KMS-11 (cell line): ENCODE measurements around the gene RANBP17.
"Not testable (repeated sequence)": the region's sequence is repeated elsewhere in the genome, so short reads cannot be mapped to it uniquely, and the experiment has no call there.

Experiments
- H2AFZ ChIP-seq: fragments of 200-600 bp; sonication (generic); 2 replicates; pipeline ENCODE4 v1.6.1; 2016; ENCODE audit warnings: antibody characterized with exemption, mixed run types, low read depth
- H3K27ac ChIP-seq: fragments of 200-600 bp; sonication (generic); 2 replicates; pipeline ENCODE4 v1.6.1; 2016; ENCODE audit warnings: mild to moderate bottlenecking, mixed run types
- H3K27me3 ChIP-seq: fragments of 200-600 bp; sonication (generic); 2 replicates; pipeline ENCODE4 v1.6.1; 2017; ENCODE audit warnings: mild to moderate bottlenecking, low read depth, mixed run types, moderate library complexity; ENCODE audit not compliant: insufficient read depth
- H3K36me3 ChIP-seq: fragments of 200-600 bp; sonication (generic); 2 replicates; pipeline ENCODE4 v1.6.1; 2017; ENCODE audit warnings: mild to moderate bottlenecking, mixed run types; ENCODE audit not compliant: insufficient read depth
- H3K4me1 ChIP-seq: fragments of 200-600 bp; sonication (generic); 2 replicates; pipeline ENCODE4 v1.6.1; 2016; ENCODE audit warnings: mild to moderate bottlenecking, low read depth, mixed run types; ENCODE audit not compliant: poor library complexity, severe bottlenecking
- H3K4me2 ChIP-seq: fragments of 200-600 bp; sonication (generic); 2 replicates; pipeline ENCODE4 v1.7.0; 2016; ENCODE audit warnings: mild to moderate bottlenecking, mixed run types
- H3K4me3 ChIP-seq: fragments of 200-600 bp; sonication (generic); IDR thresholded peaks from 2 replicates; pipeline ENCODE4 v1.6.1; 2017; ENCODE audit warnings: low read depth, low read length, mixed read lengths; ENCODE audit not compliant: insufficient read depth
- H3K79me2 ChIP-seq: fragments of 200-600 bp; sonication (generic); 2 replicates; pipeline ENCODE4 v1.6.1; 2016; ENCODE audit warnings: low read depth, mixed run types; ENCODE audit not compliant: insufficient read depth
- H3K9ac ChIP-seq: fragments of 200-600 bp; sonication (generic); 2 replicates; pipeline ENCODE4 v1.6.1; 2016; ENCODE audit warnings: mild to moderate bottlenecking, mixed run types
- H4K20me1 ChIP-seq: fragments of 200-600 bp; sonication (generic); 2 replicates; pipeline ENCODE4 v1.6.1; 2016; ENCODE audit warnings: mild to moderate bottlenecking, mixed run types; ENCODE audit not compliant: insufficient read depth
- CTCF ChIP-seq: fragments of 200-600 bp; sonication (generic); conservative IDR thresholded peaks from 2 replicates; pipeline ENCODE4 v1.6.1; 2017; ENCODE audit warnings: low read depth, mild to moderate bottlenecking, antibody characterized with exemption, low read length, moderate library complexity, mixed read lengths

RANBP17 gene

GRCh38 chr5:171031977-171032376 lies 170.2 kb downstream of the RANBP17 start:
- Histone ChIP-seq H3K36me3 (no peaks in the 10 kb centered on the region), H3K9ac (no peak overlapping the region), H3K4me2 (no peak overlapping the region), H3K79me2 (no peaks in the 10 kb centered on the region), H3K27me3 (no peaks in the 10 kb centered on the region), H3K27ac (no peak overlapping the region), H4K20me1 (no peaks in the 10 kb centered on the region), H3K4me3 (no peak overlapping the region), H2AFZ (no peak overlapping the region), H3K4me1 (no peaks in the 10 kb centered on the region)
- TF ChIP-seq CTCF = no peak

- TF ChIP-seq CTCF = no peak
- Histone ChIP-seq H3K36me3 (no peaks in the 10 kb centered on the region), H3K4me2 (no peak overlapping the region), H2AFZ (no peak overlapping the region), H3K4me1 (no peaks in the 10 kb centered on the region), H3K27me3 (no peaks in the 10 kb centered on the region), H3K9ac (no peak overlapping the region), H3K79me2 (no peaks in the 10 kb centered on the region), H4K20me1 (no peaks in the 10 kb centered on the region), H3K4me3 (no peak overlapping the region), H3K27ac (no peak overlapping the region)
Observed at GRCh38 chr5:171032435-171032973, 170.7 kb downstream of the RANBP17 start.

- H3K27ac ChIP-seq, H2AFZ ChIP-seq, H3K36me3 ChIP-seq, H4K20me1 ChIP-seq, H3K4me3 ChIP-seq, H3K4me2 ChIP-seq, H3K27me3 ChIP-seq, H3K9ac ChIP-seq, H3K79me2 ChIP-seq, H3K4me1 ChIP-seq: not testable (repeated sequence)
Observed at GRCh38 chr5:171041893-171042292, 180.1 kb downstream of the RANBP17 start.

GRCh38 chr5:171050916-171051315 lies 189.1 kb downstream of the RANBP17 start:
- Histone ChIP-seq H3K9ac (no peak overlapping the region), H3K36me3 (no peaks in the 10 kb centered on the region), H3K4me1 (no peaks in the 10 kb centered on the region), H3K4me2 (no peak overlapping the region), H3K27me3 (no peaks in the 10 kb centered on the region), H3K79me2 (no peaks in the 10 kb centered on the region), H3K27ac (no peak overlapping the region), H2AFZ (no peak overlapping the region), H4K20me1 (no peaks in the 10 kb centered on the region), H3K4me3 (no peak overlapping the region)
- TF ChIP-seq CTCF = no peak

GRCh38 chr5:171055875-171056454 lies 194.1 kb downstream of the RANBP17 start:
- H2AFZ ChIP-seq = no peak overlapping the region
- no peaks in the 10 kb centered on the region for H3K79me2 ChIP-seq
- H3K27me3 ChIP-seq = no peaks in the 10 kb centered on the region
- H3K4me2 ChIP-seq = no peak overlapping the region
- H3K4me3 ChIP-seq = no peak overlapping the region
- no peak overlapping the region for H3K27ac ChIP-seq
- no peaks in the 10 kb centered on the region for H4K20me1 ChIP-seq
- no peaks in the 10 kb centered on the region for H3K4me1 ChIP-seq
- H3K9ac ChIP-seq = no peak overlapping the region
- TF ChIP-seq CTCF = no peak
- no peaks in the 10 kb centered on the region for H3K36me3 ChIP-seq
